Stimulated activated CD4-positive, alpha-beta T cell treated with anti-CD3 and anti-CD28 coated beads, Interleukin-2, amount 100 ng/mL, for 24 hours (primary cell): ENCODE measurements around the gene CORO7.
"Not testable (repeated sequence)": the region's sequence is repeated elsewhere in the genome, so short reads cannot be mapped to it uniquely, and the experiment has no call there.

Experiments
- DNase-seq, 2 donors: peaks; one replicate each; pipeline ENCODE4 v3.0.0-alpha.2; 2020

CORO7 gene

GRCh38 chr16:4350365-4350786 is 66.0 kb downstream of the CORO7 start:
- DNase-seq, result no peak

GRCh38 chr16:4349332-4349731 is 67.1 kb downstream of the CORO7 start:
- no peak for DNase-seq

GRCh38 chr16:4347765-4348509 is 68.5 kb downstream of the CORO7 start:
- no peak for DNase-seq

- no peak for DNase-seq
These were observed 69.4 kb downstream of the CORO7 start for GRCh38 chr16:4347010-4347409.

GRCh38 chr16:4345836-4346781 is 70.3 kb downstream of the CORO7 start:
- no peak for DNase-seq

- no peak for DNase-seq
These were observed 71.2 kb downstream of the CORO7 start for GRCh38 chr16:4344983-4345835.

- not testable (repeated sequence) for DNase-seq
These were observed 72.0 kb downstream of the CORO7 start for GRCh38 chr16:4344300-4344982.

GRCh38 chr16:4342866-4343744 is 73.3 kb downstream of the CORO7 start:
- no peak for DNase-seq

- no peak for DNase-seq
These were observed 75.1 kb downstream of the CORO7 start for GRCh38 chr16:4341250-4341649.

- DNase-seq, result no peak
These were observed 76.0 kb downstream of the CORO7 start for GRCh38 chr16:4340443-4340842.

- DNase-seq, result no peak
These were observed 76.5 kb downstream of the CORO7 start for GRCh38 chr16:4339909-4340308.

- DNase-seq, result no peak
These were observed 76.9 kb downstream of the CORO7 start for GRCh38 chr16:4339455-4339854.

GRCh38 chr16:4338712-4339299 is 77.6 kb downstream of the CORO7 start:
- DNase-seq, result no peak

GRCh38 chr16:4338125-4338582 is 78.2 kb downstream of the CORO7 start:
- DNase-seq, result no peak

GRCh38 chr16:4337540-4338088 is 78.8 kb downstream of the CORO7 start:
- DNase-seq, result no peak

GRCh38 chr16:4336701-4337539 is 79.5 kb downstream of the CORO7 start:
- no peak for DNase-seq

GRCh38 chr16:4334724-4335495 is 81.5 kb downstream of the CORO7 start:
- no peak for DNase-seq

- DNase-seq, result not testable (repeated sequence)
These were observed 82.7 kb downstream of the CORO7 start for GRCh38 chr16:4333714-4334113.

GRCh38 chr16:4333308-4333638 is 83.1 kb downstream of the CORO7 start:
- DNase-seq, result no peak
